OCI-LY3 (cell line): ENCODE data around the gene LSM12.

Experiments used
- EZH2phosphoT487 ChIP-seq: fragments of 200-600 bp; shearing (Covaris generic); IDR thresholded peaks from 2 replicates; pipeline ENCODE4 v1.6.1; 2018; ENCODE audit warnings: antibody characterized with exemption, mixed run types, low read depth
- TF ChIP-seq, protein P1 (sequence below): fragments of 200-600, 300-600 bp; sonication (generic); IDR thresholded peaks from 2 replicates; pipeline ENCODE4 v1.5.1; 2014; ENCODE audit warnings: antibody characterized with exemption, low read length, low read depth

DNA sequence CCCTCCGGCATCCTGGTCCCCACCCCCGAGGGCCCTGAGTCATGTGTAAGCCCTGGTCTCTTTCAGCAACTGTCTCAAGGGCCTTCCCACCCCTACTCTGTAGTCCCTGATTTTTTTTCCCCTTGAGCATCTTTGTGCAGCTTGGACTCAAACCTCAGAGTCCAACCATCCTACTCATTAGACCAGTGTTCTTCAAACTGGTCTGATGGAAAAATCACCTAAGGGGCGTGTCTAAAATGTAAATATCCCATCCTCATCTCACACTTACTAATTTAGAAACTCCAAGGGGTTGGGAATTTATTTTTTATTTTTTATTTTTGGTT is 4.7 kb upstream of the LSM12 start:
- TF ChIP-seq, protein P1, sequence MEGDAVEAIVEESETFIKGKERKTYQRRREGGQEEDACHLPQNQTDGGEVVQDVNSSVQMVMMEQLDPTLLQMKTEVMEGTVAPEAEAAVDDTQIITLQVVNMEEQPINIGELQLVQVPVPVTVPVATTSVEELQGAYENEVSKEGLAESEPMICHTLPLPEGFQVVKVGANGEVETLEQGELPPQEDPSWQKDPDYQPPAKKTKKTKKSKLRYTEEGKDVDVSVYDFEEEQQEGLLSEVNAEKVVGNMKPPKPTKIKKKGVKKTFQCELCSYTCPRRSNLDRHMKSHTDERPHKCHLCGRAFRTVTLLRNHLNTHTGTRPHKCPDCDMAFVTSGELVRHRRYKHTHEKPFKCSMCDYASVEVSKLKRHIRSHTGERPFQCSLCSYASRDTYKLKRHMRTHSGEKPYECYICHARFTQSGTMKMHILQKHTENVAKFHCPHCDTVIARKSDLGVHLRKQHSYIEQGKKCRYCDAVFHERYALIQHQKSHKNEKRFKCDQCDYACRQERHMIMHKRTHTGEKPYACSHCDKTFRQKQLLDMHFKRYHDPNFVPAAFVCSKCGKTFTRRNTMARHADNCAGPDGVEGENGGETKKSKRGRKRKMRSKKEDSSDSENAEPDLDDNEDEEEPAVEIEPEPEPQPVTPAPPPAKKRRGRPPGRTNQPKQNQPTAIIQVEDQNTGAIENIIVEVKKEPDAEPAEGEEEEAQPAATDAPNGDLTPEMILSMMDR = no peak
- TF ChIP-seq EZH2phosphoT487 = no peak
